PC-3 (cell line): ENCODE results near the gene OR10K2. TPM values are rescaled to one million over a fixed set of nuclear protein-coding genes. Genes with fewer than 3 reads are reported as not detected.

Experiments
- ATAC-seq: fragments of 200-7000 bp; cut with Tn5 transposase; 2 replicates; pipeline ENCODE4 v1.9.1; 2020; ENCODE audit warnings: mild to moderate bottlenecking, moderate library complexity
- BruUV-seq: library from RNA; stranded (reverse); fragments of 400-500 nt; replicated peaks from 2 replicates; lab custom pipeline; 2021; lab: Mats Ljungman, UMichigan
- CTCF ChIA-PET: fragments of 300-600 bp; sonication (Branson Sonifier 250); formaldehyde crosslinking; loops from one replicate; lab custom pipeline; 2022; ENCODE audit warnings: antibody characterized with exemption; lab: Charles Lee
- POLR2A ChIA-PET: fragments of 300-600 bp; sonication (Branson Sonifier 250); formaldehyde crosslinking; loops from one replicate; lab custom pipeline; 2022; ENCODE audit warnings: antibody characterized with exemption; ENCODE audit not compliant: unreplicated experiment; lab: Charles Lee
- DNase-seq: peaks from one replicate; pipeline ENCODE4 v3.0.0-alpha.2; 2015
- H2AFZ ChIP-seq: fragments of 300-600 bp; sonication (generic); 2 replicates; pipeline ENCODE4 v1.6.0; 2016; ENCODE audit warnings: antibody characterized with exemption, low read length
- H3F3A ChIP-seq: fragments of 300-600 bp; sonication (generic); one replicate; pipeline ENCODE4 v1.6.0; 2017; ENCODE audit warnings: antibody characterized with exemption, low read length, control low read depth, mild to moderate bottlenecking; ENCODE audit not compliant: unreplicated experiment
- H3K27ac ChIP-seq: fragments of 300-600 bp; sonication (generic); 2 replicates; pipeline ENCODE4 v1.5.1; 2016; ENCODE audit warnings: mild to moderate bottlenecking, low read length
- H3K27me3 ChIP-seq: fragments of 300-600 bp; sonication (generic); 2 replicates; pipeline ENCODE4 v1.6.1; 2016; ENCODE audit warnings: low read length, mixed read lengths
- H3K36me3 ChIP-seq: fragments of 300-600 bp; sonication (generic); 2 replicates; pipeline ENCODE4 v1.6.1; 2016; ENCODE audit warnings: low read depth, mixed run types, low read length, mixed read lengths
- H3K4me1 ChIP-seq: fragments of 300-600 bp; sonication (generic); 2 replicates; pipeline ENCODE4 v1.5.1; 2016; ENCODE audit warnings: low read length; ENCODE audit not compliant: insufficient read depth
- H3K4me2 ChIP-seq: fragments of 300-600 bp; sonication (generic); 2 replicates; pipeline ENCODE4 v1.6.0; 2016; ENCODE audit warnings: low read length
- H3K4me3 ChIP-seq: fragments of 300-600 bp; sonication (generic); 2 replicates; pipeline ENCODE4 v1.5.1; 2016; ENCODE audit warnings: mild to moderate bottlenecking, low read length, mixed read lengths
- H3K79me2 ChIP-seq: fragments of 300-600 bp; sonication (generic); 2 replicates; pipeline ENCODE4 v1.6.1; 2017; ENCODE audit warnings: low read length, mixed read lengths
- H3K9ac ChIP-seq: fragments of 300-600 bp; sonication (generic); 2 replicates; pipeline ENCODE4 v1.6.0; 2016; ENCODE audit warnings: mild to moderate bottlenecking, low read length
- H3K9me2 ChIP-seq: fragments of 300-600 bp; sonication (generic); replicated peaks from 2 replicates; pipeline ENCODE4 v1.6.1; 2016; ENCODE audit warnings: mixed run types, low read length, mixed read lengths
- H3K9me3 ChIP-seq: fragments of 300-600 bp; sonication (generic); 2 replicates; pipeline ENCODE4 v1.6.1; 2016; ENCODE audit warnings: low read length, mixed read lengths
- H4K20me1 ChIP-seq: fragments of 300-600 bp; sonication (generic); 2 replicates; pipeline ENCODE4 v1.6.1; 2016; ENCODE audit warnings: low read length, mixed read lengths
- EZH2 ChIP-seq: fragments of 300-600 bp; sonication (generic); IDR thresholded peaks from one replicate; pipeline ENCODE4 v1.6.1; 2017; ENCODE audit warnings: antibody characterized with exemption, mild to moderate bottlenecking, low read length; ENCODE audit not compliant: unreplicated experiment
- EZH2phosphoT487 ChIP-seq: fragments of 300-600 bp; sonication (generic); IDR thresholded peaks from 2 replicates; pipeline ENCODE4 v1.6.1; 2018; ENCODE audit warnings: mild to moderate bottlenecking, antibody characterized with exemption, low read length, borderline replicate concordance
- intact Hi-C: fragments of 100-400 bp; cut with micrococcal nuclease; formaldehyde crosslinking; loops from 2 replicates; pipeline ENCODE4 v1.9.0; 2023
- total RNA-seq: library from RNA; depleted of rRNA; stranded (reverse); fragments of >200 nt; gene quantifications from 2 replicates; pipeline ENCODE4 v1.2.3, GENCODE V29; 2014
- TF ChIP-seq, protein P1 (sequence below): fragments of 300-600 bp; sonication (generic); conservative IDR thresholded peaks from 2 replicates; pipeline ENCODE4 v1.5.1; 2017; ENCODE audit warnings: antibody characterized with exemption, low read depth, mild to moderate bottlenecking, low read length

OR10K2 gene
- total RNA-seq, 1 experiment from 2014 or later = not detected

DNA sequence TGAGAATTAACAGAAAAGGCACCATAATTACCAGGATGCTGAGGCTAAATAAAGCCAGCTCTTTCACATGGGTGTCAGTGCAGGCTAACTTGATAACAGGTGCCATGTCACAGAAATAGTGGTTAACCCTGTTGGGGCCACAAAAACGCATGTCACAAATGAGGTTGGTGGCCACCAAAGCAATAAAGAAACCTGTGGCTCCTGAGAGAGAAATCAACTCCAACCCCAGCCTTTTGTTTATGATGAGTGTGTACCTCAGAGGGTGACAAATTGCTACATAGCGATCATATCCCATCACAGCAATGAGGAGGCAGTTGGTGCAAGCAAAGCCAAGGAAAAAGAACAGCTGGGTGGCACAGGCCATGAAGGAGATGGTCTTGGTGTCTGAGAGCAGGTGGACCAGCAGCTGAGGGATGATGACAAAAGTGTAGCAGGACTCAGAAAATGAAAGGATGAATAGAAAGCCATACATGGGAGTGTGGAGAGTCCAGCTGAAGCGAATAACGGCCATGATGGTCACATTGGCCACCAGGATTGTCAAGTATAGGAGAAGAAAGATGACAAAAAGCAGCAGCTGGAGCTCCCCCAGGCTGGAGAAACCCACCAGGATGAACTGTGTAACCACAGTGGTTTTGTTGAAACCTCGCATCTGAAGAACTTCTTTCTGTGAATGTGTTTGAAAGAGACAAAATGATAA is 27.1 kb downstream of the OR10K2 start, which contains the start of gene OR10T2:
Gene OR10T2, minus strand, starts transcription at position 649 of the 697 bp plus-strand sequence. Its CDS starts 0 bp downstream, at position 649.
- Histone ChIP-seq H3K27me3 (peaks cover 2% of the 10 kb centered on the region; the same call in 1 of the 2 replicates), H3K9me2 (no peaks in the 10 kb centered on the region), H4K20me1 (no peaks in the 10 kb centered on the region), H3K36me3 (no peaks in the 10 kb centered on the region), H3F3A (no peaks in the 10 kb centered on the region), H2AFZ (no peak within 1 kb of the TSS), H3K9me3 (no peaks in the 10 kb centered on the region), H3K9ac (no peak within 1 kb of the TSS), H3K4me1 (no peaks in the 10 kb centered on the region), H3K4me2 (no peak within 1 kb of the TSS), H3K79me2 (no peaks in the 10 kb centered on the region), H3K27ac (no peak within 1 kb of the TSS), H3K4me3 (no peak within 1 kb of the TSS)
- no peak for ATAC-seq
- ChIA-PET POLR2A (no interaction called here), CTCF (no interaction called here)
- no TSS peak for BruUV-seq
- DNase-seq = no peak
- intact Hi-C loops = no loop called here
- TF ChIP-seq EZH2 (no peak), EZH2phosphoT487 (no peak)
- TF ChIP-seq, protein P1, sequence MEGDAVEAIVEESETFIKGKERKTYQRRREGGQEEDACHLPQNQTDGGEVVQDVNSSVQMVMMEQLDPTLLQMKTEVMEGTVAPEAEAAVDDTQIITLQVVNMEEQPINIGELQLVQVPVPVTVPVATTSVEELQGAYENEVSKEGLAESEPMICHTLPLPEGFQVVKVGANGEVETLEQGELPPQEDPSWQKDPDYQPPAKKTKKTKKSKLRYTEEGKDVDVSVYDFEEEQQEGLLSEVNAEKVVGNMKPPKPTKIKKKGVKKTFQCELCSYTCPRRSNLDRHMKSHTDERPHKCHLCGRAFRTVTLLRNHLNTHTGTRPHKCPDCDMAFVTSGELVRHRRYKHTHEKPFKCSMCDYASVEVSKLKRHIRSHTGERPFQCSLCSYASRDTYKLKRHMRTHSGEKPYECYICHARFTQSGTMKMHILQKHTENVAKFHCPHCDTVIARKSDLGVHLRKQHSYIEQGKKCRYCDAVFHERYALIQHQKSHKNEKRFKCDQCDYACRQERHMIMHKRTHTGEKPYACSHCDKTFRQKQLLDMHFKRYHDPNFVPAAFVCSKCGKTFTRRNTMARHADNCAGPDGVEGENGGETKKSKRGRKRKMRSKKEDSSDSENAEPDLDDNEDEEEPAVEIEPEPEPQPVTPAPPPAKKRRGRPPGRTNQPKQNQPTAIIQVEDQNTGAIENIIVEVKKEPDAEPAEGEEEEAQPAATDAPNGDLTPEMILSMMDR = no peak

DNA sequence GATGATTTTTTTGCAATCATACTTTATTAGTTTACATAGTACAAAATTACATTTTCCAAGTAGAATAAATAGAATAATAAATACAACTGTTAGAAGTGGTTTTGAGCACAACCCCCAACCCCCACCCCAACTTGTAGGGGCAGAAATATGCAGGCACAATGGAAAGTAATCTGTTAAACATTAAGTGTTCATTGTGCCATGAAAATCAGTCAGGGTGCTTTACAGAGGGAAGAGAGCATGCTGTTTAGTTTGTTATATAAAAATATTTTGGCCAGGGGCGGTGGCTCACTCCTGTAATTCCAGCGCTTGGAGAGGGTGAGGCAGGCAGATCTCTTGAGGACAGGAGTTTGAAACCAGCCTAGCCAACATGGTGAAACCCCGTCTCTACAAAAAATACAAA is 29.4 kb downstream of the OR10K2 start:
- no peak overlapping the region for H3K27ac ChIP-seq
- DNase-seq (no peak), ATAC-seq (no peak)
- no peak overlapping the region for H3K9ac ChIP-seq
- H3K9me2 ChIP-seq = no peaks in the 10 kb centered on the region
- H3K4me3 ChIP-seq = no peak overlapping the region
- H3K79me2 ChIP-seq = no peaks in the 10 kb centered on the region
- no TSS peak for BruUV-seq
- no peaks in the 10 kb centered on the region for H3K9me3 ChIP-seq
- no peaks in the 10 kb centered on the region for H3K36me3 ChIP-seq
- no peaks in the 10 kb centered on the region for H3F3A ChIP-seq
- H3K27me3 ChIP-seq = peaks cover 16% of the 10 kb centered on the region
- intact Hi-C loops = no loop called here
- CTCF ChIA-PET = no interaction called here
- no peak overlapping the region for H2AFZ ChIP-seq
- H4K20me1 ChIP-seq = no peaks in the 10 kb centered on the region
- H3K4me2 ChIP-seq = no peak overlapping the region
- TF ChIP-seq EZH2phosphoT487 = no peak
- TF ChIP-seq, protein P1 = no peak
- no peak for TF ChIP-seq EZH2
- H3K4me1 ChIP-seq = no peaks in the 10 kb centered on the region
- POLR2A ChIA-PET = no interaction called here

DNA sequence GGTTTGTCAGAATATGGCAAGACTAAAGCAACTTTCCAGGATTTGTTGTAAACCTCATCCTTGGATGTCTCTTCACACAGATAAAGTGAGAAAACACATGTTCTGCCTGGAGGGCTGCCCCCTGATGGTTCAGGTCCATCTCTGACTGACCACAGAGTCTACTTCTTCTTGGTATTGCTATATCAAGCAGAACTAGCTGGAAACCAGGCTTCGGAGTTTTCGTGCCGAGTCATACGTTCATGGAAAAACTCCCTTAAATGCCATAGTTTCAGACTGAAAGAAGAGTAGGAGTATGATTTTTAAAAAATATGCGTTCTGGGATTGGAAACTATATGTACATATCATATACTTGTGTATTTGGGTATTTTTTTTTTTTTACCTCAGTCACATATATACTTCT is 32.6 kb downstream of the OR10K2 start:
- Histone ChIP-seq H4K20me1 (no peaks in the 10 kb centered on the region), H3F3A (no peaks in the 10 kb centered on the region), H2AFZ (no peak overlapping the region), H3K9me2 (no peaks in the 10 kb centered on the region), H3K27ac (no peak overlapping the region), H3K4me1 (no peaks in the 10 kb centered on the region), H3K9me3 (no peaks in the 10 kb centered on the region), H3K27me3 (peaks cover 16% of the 10 kb centered on the region), H3K36me3 (no peaks in the 10 kb centered on the region), H3K9ac (no peak overlapping the region), H3K4me2 (no peak overlapping the region), H3K4me3 (no peak overlapping the region), H3K79me2 (no peaks in the 10 kb centered on the region)
- TF ChIP-seq, protein P1 = no peak
- TF ChIP-seq EZH2phosphoT487 = no peak
- no peak for TF ChIP-seq EZH2
- POLR2A ChIA-PET = no interaction called here
- ATAC-seq (no peak), DNase-seq (no peak)
- no TSS peak for BruUV-seq
- CTCF ChIA-PET = no interaction called here
- intact Hi-C loops = no loop called here
